HG02763 (cell line): ENCODE measurements around the gene MRPL38.
"Not testable (repeated sequence)": the region's sequence is repeated elsewhere in the genome, so short reads cannot be mapped to it uniquely, and the experiment has no call there.

Source experiments
- ATAC-seq: cut with Tn5 transposase; IDR thresholded peaks from one replicate; pipeline ENCODE4 v1.9.1; 2021; ENCODE audit warnings: mild to moderate bottlenecking, moderate library complexity; ENCODE audit not compliant: unreplicated experiment

Gene MRPL38

GRCh38 chr17:75877752-75878173 is 26.9 kb downstream of the MRPL38 start:
- ATAC-seq = peak; percentile 51

- no peak for ATAC-seq
Measured at GRCh38 chr17:75876938-75877751, 27.5 kb downstream of the MRPL38 start.

- ATAC-seq = no peak
Measured at GRCh38 chr17:75876190-75876937, 28.3 kb downstream of the MRPL38 start.

GRCh38 chr17:75875940-75876189 is 28.8 kb downstream of the MRPL38 start:
- ATAC-seq = no peak

- no peak for ATAC-seq
Measured at GRCh38 chr17:75875182-75875939, 29.3 kb downstream of the MRPL38 start.

GRCh38 chr17:75874323-75875181 is 30.1 kb downstream of the MRPL38 start:
- no peak for ATAC-seq

- ATAC-seq = no peak
Measured at GRCh38 chr17:75873587-75874322, 30.9 kb downstream of the MRPL38 start.

- ATAC-seq = no peak
Measured at GRCh38 chr17:75872434-75873351, 32.0 kb downstream of the MRPL38 start.

GRCh38 chr17:75870228-75870627 is 34.5 kb downstream of the MRPL38 start:
- ATAC-seq = not testable (repeated sequence)

GRCh38 chr17:75869282-75870141 is 35.2 kb downstream of the MRPL38 start:
- no peak for ATAC-seq

- not testable (repeated sequence) for ATAC-seq
Measured at GRCh38 chr17:75868730-75869281, 35.9 kb downstream of the MRPL38 start.

GRCh38 chr17:75865404-75866188 is 39.1 kb downstream of the MRPL38 start:
- ATAC-seq = not testable (repeated sequence)

- ATAC-seq = not testable (repeated sequence)
Measured at GRCh38 chr17:75864887-75865286, 39.8 kb downstream of the MRPL38 start.

- ATAC-seq = peak; percentile 84
Measured at GRCh38 chr17:75864448-75864871, 40.2 kb downstream of the MRPL38 start.

- ATAC-seq = no peak
Measured at GRCh38 chr17:75861927-75862317, 42.8 kb downstream of the MRPL38 start.

- ATAC-seq = not testable (repeated sequence)
Measured at GRCh38 chr17:75859358-75859757, 45.3 kb downstream of the MRPL38 start.
